Measurements from ENCODE around the gene LEFTY1.

LEFTY1 gene

DNA sequence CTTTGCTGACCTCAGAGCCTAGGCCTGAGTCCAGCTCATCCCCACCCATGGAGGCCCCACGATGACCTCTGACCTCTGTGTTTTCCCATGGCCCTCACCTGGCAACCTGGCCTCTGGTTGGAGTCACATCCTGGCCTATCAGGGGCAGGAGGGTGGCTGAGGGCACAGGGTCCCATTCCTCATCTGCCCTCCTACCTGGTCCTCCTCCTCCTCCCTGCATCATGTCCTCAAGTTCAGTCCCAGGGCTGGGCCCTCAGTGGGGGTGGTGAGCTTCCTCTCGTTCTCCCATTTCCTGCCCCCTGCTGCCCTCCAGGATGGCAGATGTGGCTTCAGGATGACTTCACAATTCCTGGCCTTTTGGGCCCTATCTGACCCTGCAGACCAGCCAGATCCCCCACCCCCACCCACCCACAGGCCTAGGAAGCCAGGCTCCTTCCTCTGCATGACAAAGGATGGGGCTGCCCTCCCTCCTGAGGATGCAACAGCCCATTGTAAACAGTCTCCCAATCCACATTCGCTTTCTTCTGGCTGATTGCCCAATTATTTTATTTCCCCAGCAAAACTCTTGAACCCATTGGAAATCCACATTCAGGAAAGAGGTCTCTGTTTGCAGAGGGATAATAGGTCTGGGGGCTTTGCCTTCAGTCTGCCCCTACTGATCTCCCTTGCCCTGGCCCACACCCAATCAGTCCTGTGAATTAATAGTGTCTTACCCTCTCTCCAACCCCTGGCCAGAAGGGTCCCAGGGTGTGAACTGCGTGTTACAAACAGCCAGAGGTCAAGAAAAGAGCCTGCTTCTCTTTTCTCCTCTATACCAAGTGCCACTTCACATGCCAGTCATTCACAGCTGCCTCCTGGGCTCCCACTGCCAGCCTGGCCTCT is 10.3 kb upstream of the LEFTY1 start:
- TF ChIP-seq TCF12 (IDR thresholded peaks at IDR 0.05; ENCODE audit: low read depth) (no peak), EGR1 (IDR thresholded peaks at IDR 0.05) (no peak), TAF1 (IDR thresholded peaks at IDR 0.05; ENCODE audit: low read depth) (no peak), NFIC (IDR thresholded peaks at IDR 0.05) (no peak), EP300 (IDR thresholded peaks at IDR 0.05; ENCODE audit: borderline replicate concordance) (no peak), FOXM1 (IDR thresholded peaks at IDR 0.05; ENCODE audit: borderline replicate concordance, low read depth) (no peak), MAX (IDR thresholded peaks at IDR 0.05) (no peak), CEBPB (IDR thresholded peaks at IDR 0.05) (no peak), YY1 (IDR thresholded peaks at IDR 0.05; ENCODE audit: low read depth) (no peak), CREB1 (IDR thresholded peaks at IDR 0.05; ENCODE audit: low read depth) (no peak), TEAD4 (IDR thresholded peaks at IDR 0.05) (no peak)
- TF ChIP-seq, protein P1, sequence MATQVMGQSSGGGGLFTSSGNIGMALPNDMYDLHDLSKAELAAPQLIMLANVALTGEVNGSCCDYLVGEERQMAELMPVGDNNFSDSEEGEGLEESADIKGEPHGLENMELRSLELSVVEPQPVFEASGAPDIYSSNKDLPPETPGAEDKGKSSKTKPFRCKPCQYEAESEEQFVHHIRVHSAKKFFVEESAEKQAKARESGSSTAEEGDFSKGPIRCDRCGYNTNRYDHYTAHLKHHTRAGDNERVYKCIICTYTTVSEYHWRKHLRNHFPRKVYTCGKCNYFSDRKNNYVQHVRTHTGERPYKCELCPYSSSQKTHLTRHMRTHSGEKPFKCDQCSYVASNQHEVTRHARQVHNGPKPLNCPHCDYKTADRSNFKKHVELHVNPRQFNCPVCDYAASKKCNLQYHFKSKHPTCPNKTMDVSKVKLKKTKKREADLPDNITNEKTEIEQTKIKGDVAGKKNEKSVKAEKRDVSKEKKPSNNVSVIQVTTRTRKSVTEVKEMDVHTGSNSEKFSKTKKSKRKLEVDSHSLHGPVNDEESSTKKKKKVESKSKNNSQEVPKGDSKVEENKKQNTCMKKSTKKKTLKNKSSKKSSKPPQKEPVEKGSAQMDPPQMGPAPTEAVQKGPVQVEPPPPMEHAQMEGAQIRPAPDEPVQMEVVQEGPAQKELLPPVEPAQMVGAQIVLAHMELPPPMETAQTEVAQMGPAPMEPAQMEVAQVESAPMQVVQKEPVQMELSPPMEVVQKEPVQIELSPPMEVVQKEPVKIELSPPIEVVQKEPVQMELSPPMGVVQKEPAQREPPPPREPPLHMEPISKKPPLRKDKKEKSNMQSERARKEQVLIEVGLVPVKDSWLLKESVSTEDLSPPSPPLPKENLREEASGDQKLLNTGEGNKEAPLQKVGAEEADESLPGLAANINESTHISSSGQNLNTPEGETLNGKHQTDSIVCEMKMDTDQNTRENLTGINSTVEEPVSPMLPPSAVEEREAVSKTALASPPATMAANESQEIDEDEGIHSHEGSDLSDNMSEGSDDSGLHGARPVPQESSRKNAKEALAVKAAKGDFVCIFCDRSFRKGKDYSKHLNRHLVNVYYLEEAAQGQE (IDR thresholded peaks at IDR 0.05; ENCODE audit: low read depth): no peak
- TF ChIP-seq, protein P2, sequence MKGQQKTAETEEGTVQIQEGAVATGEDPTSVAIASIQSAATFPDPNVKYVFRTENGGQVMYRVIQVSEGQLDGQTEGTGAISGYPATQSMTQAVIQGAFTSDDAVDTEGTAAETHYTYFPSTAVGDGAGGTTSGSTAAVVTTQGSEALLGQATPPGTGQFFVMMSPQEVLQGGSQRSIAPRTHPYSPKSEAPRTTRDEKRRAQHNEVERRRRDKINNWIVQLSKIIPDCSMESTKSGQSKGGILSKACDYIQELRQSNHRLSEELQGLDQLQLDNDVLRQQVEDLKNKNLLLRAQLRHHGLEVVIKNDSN (IDR thresholded peaks at IDR 0.05): no peak

- TF ChIP-seq EGR1 (IDR thresholded peaks at IDR 0.05) (no peak), MAX (IDR thresholded peaks at IDR 0.05) (no peak), CREB1 (IDR thresholded peaks at IDR 0.05; ENCODE audit: low read depth) (no peak), TEAD4 (IDR thresholded peaks at IDR 0.05) (no peak), TAF1 (IDR thresholded peaks at IDR 0.05; ENCODE audit: low read depth) (no peak), NFIC (IDR thresholded peaks at IDR 0.05) (no peak), TCF12 (IDR thresholded peaks at IDR 0.05; ENCODE audit: low read depth) (no peak)
These were observed 8.9 kb upstream of the LEFTY1 start for GRCh38 chr1:225897595-225898514.

DNA sequence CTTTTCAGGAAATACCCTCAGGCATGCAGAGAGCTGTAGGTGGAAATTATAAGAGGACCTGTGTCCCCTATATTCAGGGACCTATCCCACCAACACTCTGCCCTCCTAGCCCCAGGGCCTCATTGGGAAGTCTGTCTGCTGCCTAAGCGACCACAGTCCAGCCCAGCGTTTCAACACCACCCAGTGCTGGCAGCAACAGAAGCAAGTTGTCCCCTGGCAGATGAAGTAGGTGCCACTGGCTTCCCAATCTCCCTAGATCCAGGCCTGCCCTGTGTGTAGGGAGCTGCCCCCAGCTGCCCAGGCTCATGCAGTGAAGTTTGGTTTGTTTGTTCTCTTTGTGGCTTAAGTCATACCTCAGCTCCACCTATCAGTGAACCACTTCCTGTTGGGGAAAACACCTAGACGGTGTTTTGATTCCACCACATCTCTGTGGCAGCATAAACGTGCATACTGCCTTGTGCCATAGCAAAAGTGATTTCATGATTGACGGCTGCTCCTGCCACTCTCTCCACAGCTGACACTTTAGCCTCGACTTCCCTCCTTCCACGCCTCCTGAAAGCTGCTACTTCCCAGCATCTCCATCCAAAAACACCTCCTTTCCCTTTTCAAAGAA is 8.1 kb upstream of the LEFTY1 start:
- TF ChIP-seq CREB1 (IDR thresholded peaks at IDR 0.05; ENCODE audit: low read depth) (no peak), MAX (IDR thresholded peaks at IDR 0.05) (no peak), YY1 (IDR thresholded peaks at IDR 0.05; ENCODE audit: low read depth) (no peak), TEAD4 (IDR thresholded peaks at IDR 0.05) (no peak), NFIC (IDR thresholded peaks at IDR 0.05) (no peak), ZBTB7A (IDR thresholded peaks at IDR 0.05; ENCODE audit: low read depth) (no peak)

DNA sequence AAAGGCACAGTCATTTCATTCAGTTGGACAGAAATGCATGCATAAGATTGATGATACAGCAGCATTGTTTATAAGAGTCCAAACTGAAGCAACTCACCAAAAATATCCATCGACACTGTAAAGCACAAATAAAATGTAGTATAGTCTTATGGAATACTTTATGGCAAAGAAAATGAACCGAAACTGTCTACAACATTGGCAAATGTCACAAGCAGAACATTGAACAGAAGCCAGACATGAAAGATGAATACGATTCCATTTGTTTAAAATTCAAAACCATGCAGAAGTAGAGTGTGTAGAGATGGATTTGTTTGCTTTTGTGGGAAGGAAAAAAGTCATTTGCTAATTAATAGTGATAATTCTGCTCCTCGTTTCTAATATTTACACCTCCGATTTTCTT is 7.5 kb upstream of the LEFTY1 start:
- no peak for TF ChIP-seq ZBTB7A (IDR thresholded peaks at IDR 0.05; ENCODE audit: low read depth)
- no peak for TF ChIP-seq EP300 (IDR thresholded peaks at IDR 0.05; ENCODE audit: borderline replicate concordance)
- TF ChIP-seq, protein P1 (IDR thresholded peaks at IDR 0.05; ENCODE audit: low read depth): no peak
- no peak for TF ChIP-seq TEAD4 (IDR thresholded peaks at IDR 0.05)
- TF ChIP-seq RAD21 (IDR thresholded peaks at IDR 0.05; ENCODE audit: low read depth): no peak
- no peak for TF ChIP-seq NFIC (IDR thresholded peaks at IDR 0.05)
- no peak for TF ChIP-seq CEBPB (IDR thresholded peaks at IDR 0.05)
- TF ChIP-seq, protein P2 (IDR thresholded peaks at IDR 0.05): no peak
- TF ChIP-seq TAF1 (IDR thresholded peaks at IDR 0.05; ENCODE audit: low read depth): no peak
- no peak for TF ChIP-seq MAX (IDR thresholded peaks at IDR 0.05)

All from Ishikawa (cell line).